B cell (primary cell): ENCODE results near the gene MYRIP. TPM values are rescaled to one million over a fixed set of nuclear protein-coding genes. Genes with fewer than 3 reads are reported as not detected.

Experiments
- ATAC-seq: fragments of 200-7000 bp; cut with Tn5 transposase; one replicate; pipeline ENCODE4 v1.10.0; 2021; ENCODE audit warnings: low read depth, mild to moderate bottlenecking, moderate number of reproducible peaks, moderate library complexity
- CTCF ChIA-PET: fragments of 350-600 bp; sonication (Branson Sonifier 250); formaldehyde crosslinking; loops from one replicate; lab custom pipeline; 2021; ENCODE audit warnings: antibody characterized with exemption, inconsistent platforms; lab: Charles Lee
- POLR2A ChIA-PET: fragments of 350-600 bp; sonication (Branson Sonifier 250); formaldehyde crosslinking; loops from one replicate; lab custom pipeline; 2021; ENCODE audit warnings: antibody characterized with exemption; lab: Charles Lee
- DNase-seq: peaks from one replicate; pipeline ENCODE4 v3.0.0; 2013
- H2AFZ ChIP-seq: 2 replicates; pipeline ENCODE4 v1.6.1; 2012; ENCODE audit warnings: mild to moderate bottlenecking, low read depth, low read length; ENCODE audit not compliant: insufficient read depth, poor library complexity, severe bottlenecking
- H3K27ac ChIP-seq, 2 donors: 1 replicate in 1 of 2; 2 replicates in 1 of 2; pipeline ENCODE4 v1.5.1; 2012 to 2013; ENCODE audit warnings: low read length in 2 of 2, mild to moderate bottlenecking in 2 of 2, moderate library complexity in 1 of 2
- H3K27me3 ChIP-seq, 4 experiments: fragments of 200-600 bp in 1 of 4; sonication (generic) in 1 of 4; replicated peaks in 1 of 4; 1 replicate in 2 of 4; 2 replicates in 2 of 4; pipeline versions ENCODE4 v1.6.1 to v1.7.0; 2013 to 2016; ENCODE audit warnings: low read length in 3 of 4, mild to moderate bottlenecking in 2 of 4, mixed read lengths in 1 of 4, moderate library complexity in 1 of 4; ENCODE audit not compliant: insufficient read depth in 4 of 4, control insufficient read depth in 3 of 4; ENCODE audit errors: control extremely low read depth in 1 of 4
- H3K36me3 ChIP-seq, 2 experiments: replicated peaks in 1 of 2; 1 replicate in 1 of 2; 2 replicates in 1 of 2; pipeline versions ENCODE4 v1.6.1 to v1.7.1; 2013; ENCODE audit warnings: low read length in 1 of 2; ENCODE audit not compliant: insufficient read depth in 2 of 2, control insufficient read depth in 1 of 2; ENCODE audit errors: control extremely low read depth in 1 of 2, extremely low read depth in 1 of 2
- H3K4me1 ChIP-seq, 2 donors: fragments of 200-600 bp in 1 of 2; sonication (generic) in 1 of 2; 1 replicate in 1 of 2; 2 replicates in 1 of 2; pipeline versions ENCODE4 v1.5.1 to v1.6.1; 2013 to 2017; ENCODE audit warnings: low read length in 2 of 2; ENCODE audit not compliant: control insufficient read depth in 2 of 2, insufficient read depth in 2 of 2
- H3K4me2 ChIP-seq: replicated peaks from 2 replicates; pipeline ENCODE3; 2012; ENCODE audit warnings: mild to moderate bottlenecking, low read depth, low read length; ENCODE audit not compliant: poor library complexity, severe bottlenecking
- H3K4me3 ChIP-seq, 5 experiments: fragments of 200-600 bp in 1 of 5; sonication (generic) in 1 of 5; 1 replicate in 3 of 5; 2 replicates in 2 of 5; pipeline versions ENCODE4 v1.5.1 to v1.7.0; 2011 to 2016; ENCODE audit warnings: low read length in 4 of 5, mild to moderate bottlenecking in 4 of 5, low read depth in 2 of 5, control low read depth in 1 of 5, moderate library complexity in 1 of 5; ENCODE audit not compliant: insufficient read depth in 1 of 5; ENCODE audit errors: control extremely low read depth in 1 of 5, extremely low read depth in 1 of 5
- H3K79me2 ChIP-seq: fragments of 200-600 bp; sonication (generic); one replicate; pipeline ENCODE4 v1.6.0; 2016; ENCODE audit warnings: low read length; ENCODE audit not compliant: control insufficient read depth, insufficient read depth
- H3K9ac ChIP-seq: fragments of 200-600 bp; sonication (generic); 2 replicates; pipeline ENCODE4 v1.6.1; 2017; ENCODE audit warnings: mild to moderate bottlenecking, low read length, moderate library complexity
- H3K9me3 ChIP-seq, 3 donors: one replicate each; pipeline versions ENCODE4 v1.6.1 to v1.7.1; 2013; ENCODE audit warnings: low read length in 2 of 3; ENCODE audit not compliant: control insufficient read depth in 2 of 3, insufficient read depth in 1 of 3; ENCODE audit errors: control extremely low read depth in 1 of 3
- H4K20me1 ChIP-seq: 2 replicates; pipeline ENCODE4 v1.6.0; 2012; ENCODE audit warnings: mild to moderate bottlenecking, low read length; ENCODE audit not compliant: insufficient read depth, control insufficient read depth, poor library complexity, severe bottlenecking
- H3K27ac Mint-ChIP-seq: one replicate; pipeline ENCODE4 v1.8.0; 2021; ENCODE audit warnings: mixed read lengths
- H3K27me3 Mint-ChIP-seq: one replicate; pipeline ENCODE4 v1.8.0; 2021; ENCODE audit warnings: mixed read lengths
- H3K4me1 Mint-ChIP-seq: one replicate; pipeline ENCODE4 v1.8.0; 2021; ENCODE audit warnings: mixed read lengths
- H3K4me3 Mint-ChIP-seq: one replicate; pipeline ENCODE4 v1.8.0; 2021; ENCODE audit warnings: mixed read lengths
- H3K9me3 Mint-ChIP-seq: one replicate; pipeline ENCODE4 v1.8.0; 2022; ENCODE audit warnings: mixed read lengths; ENCODE audit not compliant: insufficient read depth
- EZH2 ChIP-seq: IDR thresholded peaks from 2 replicates; pipeline ENCODE4 v1.6.1; 2012; ENCODE audit warnings: borderline replicate concordance, low read depth, mild to moderate bottlenecking, moderate library complexity, low read length; ENCODE audit not compliant: insufficient read depth, poor library complexity, severe bottlenecking
- WGBS: methylation state at CpG from one replicate; pipeline ENCODE4 v1.1.5; 2013; ENCODE audit warnings: missing lambda C conversion rate; ENCODE audit not compliant: insufficient coverage; 5-methylcytosine and 5-hydroxymethylcytosine counted together
- intact Hi-C: fragments of 100-400 bp; cut with micrococcal nuclease; formaldehyde crosslinking; loops from one replicate; pipeline ENCODE4 v1.10.0; 2022
- polyA plus RNA-seq: library from polyadenylated mRNA; depleted of rRNA; stranded (reverse); fragments of >200 nt; gene quantifications from 2 replicates; pipeline ENCODE4 v1.2.3, GENCODE V29; 2012
- total RNA-seq, 2 donors: library from RNA; stranded (reverse); fragments of 120-200 nt in 1 of 2; gene quantifications; 1 replicate in 1 of 2; 2 replicates in 1 of 2; pipeline versions ENCODE4 v1.2.3 to v1.2.4, GENCODE V29; 2013 to 2022
- TF ChIP-seq, protein P1 (sequence below): fragments of 200-600 bp; IDR thresholded peaks from one replicate; pipeline ENCODE4 v1.8.0; 2022; ENCODE audit warnings: antibody characterized with exemption, mild to moderate bottlenecking

Gene MYRIP
- total and polyA plus RNA-seq, 2 donors (not counting 1 experiment from before 2014, with no cell fraction given), result 0.03 to 0.10 TPM

DNA sequence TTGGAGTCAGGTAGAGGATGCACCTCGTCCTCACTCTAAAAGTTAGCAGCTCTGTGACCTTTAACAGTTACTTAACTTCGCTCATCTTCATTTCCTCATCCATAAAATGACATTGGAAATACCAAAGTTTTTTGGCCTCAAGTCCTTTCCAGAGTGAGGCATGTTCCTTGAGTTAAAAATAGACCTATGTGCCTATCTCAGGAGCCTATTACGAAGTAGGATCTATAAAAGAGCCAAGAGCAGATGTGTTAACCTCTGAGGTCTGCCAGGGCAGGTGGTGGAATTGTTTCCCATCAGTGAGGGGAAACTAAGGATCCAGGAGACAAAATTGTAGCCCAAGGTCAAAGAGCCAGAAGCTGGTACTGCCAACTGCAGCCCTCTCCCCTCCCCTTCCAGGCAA, 379.7 kb downstream of the MYRIP start:
- no peaks in the 10 kb centered on the region for H3K79me2 ChIP-seq
- ATAC-seq (no peak), DNase-seq (no peak)
- H4K20me1 ChIP-seq, result no peaks in the 10 kb centered on the region
- H3K9me3 Mint-ChIP-seq, result no peaks in the 10 kb centered on the region
- CTCF ChIA-PET, result interaction anchor here (7.5 to 8.3 kb wide), 2 partner anchors 11 to 126 kb away, joined by 92 to 135 read pairs; no protein-coding TSS in a partner anchor
- no peaks in the 10 kb centered on the region for H3K27me3 ChIP-seq
- no peak overlapping the region for H3K27ac Mint-ChIP-seq
- H3K4me1 Mint-ChIP-seq, result peaks cover 1% of the 10 kb centered on the region
- H3K4me2 ChIP-seq, result no peak overlapping the region
- H3K27me3 Mint-ChIP-seq, result no peaks in the 10 kb centered on the region
- no peaks in the 10 kb centered on the region for H3K36me3 ChIP-seq
- no peak overlapping the region for H2AFZ ChIP-seq
- no peak overlapping the region for H3K9ac ChIP-seq
- intact Hi-C loops, result no loop called here
- WGBS, result 100% methylated on average over 2 of the region's 3 CpGs
- H3K4me3 ChIP-seq, result no peak overlapping the region
- no peak overlapping the region for H3K4me3 Mint-ChIP-seq
- H3K9me3 ChIP-seq, result no peaks in the 10 kb centered on the region
- no peak overlapping the region for H3K27ac ChIP-seq
- TF ChIP-seq, protein P1, sequence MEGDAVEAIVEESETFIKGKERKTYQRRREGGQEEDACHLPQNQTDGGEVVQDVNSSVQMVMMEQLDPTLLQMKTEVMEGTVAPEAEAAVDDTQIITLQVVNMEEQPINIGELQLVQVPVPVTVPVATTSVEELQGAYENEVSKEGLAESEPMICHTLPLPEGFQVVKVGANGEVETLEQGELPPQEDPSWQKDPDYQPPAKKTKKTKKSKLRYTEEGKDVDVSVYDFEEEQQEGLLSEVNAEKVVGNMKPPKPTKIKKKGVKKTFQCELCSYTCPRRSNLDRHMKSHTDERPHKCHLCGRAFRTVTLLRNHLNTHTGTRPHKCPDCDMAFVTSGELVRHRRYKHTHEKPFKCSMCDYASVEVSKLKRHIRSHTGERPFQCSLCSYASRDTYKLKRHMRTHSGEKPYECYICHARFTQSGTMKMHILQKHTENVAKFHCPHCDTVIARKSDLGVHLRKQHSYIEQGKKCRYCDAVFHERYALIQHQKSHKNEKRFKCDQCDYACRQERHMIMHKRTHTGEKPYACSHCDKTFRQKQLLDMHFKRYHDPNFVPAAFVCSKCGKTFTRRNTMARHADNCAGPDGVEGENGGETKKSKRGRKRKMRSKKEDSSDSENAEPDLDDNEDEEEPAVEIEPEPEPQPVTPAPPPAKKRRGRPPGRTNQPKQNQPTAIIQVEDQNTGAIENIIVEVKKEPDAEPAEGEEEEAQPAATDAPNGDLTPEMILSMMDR, result no peak
- no peak for TF ChIP-seq EZH2
- H3K4me1 ChIP-seq, result no peaks in the 10 kb centered on the region
- POLR2A ChIA-PET, result no interaction called here

GRCh38 chr3:40190056-40190455, 380.6 kb downstream of the MYRIP start:
- Histone ChIP-seq H3K4me2 (no peak overlapping the region), H2AFZ (no peak overlapping the region), H3K79me2 (no peaks in the 10 kb centered on the region), H3K36me3 (no peaks in the 10 kb centered on the region), H3K9ac (no peak overlapping the region), H3K4me3 (no peak overlapping the region), H3K4me1 (no peaks in the 10 kb centered on the region), H3K27ac (no peak overlapping the region), H3K27me3 (no peaks in the 10 kb centered on the region), H3K9me3 (no peaks in the 10 kb centered on the region), H4K20me1 (no peaks in the 10 kb centered on the region)
- CTCF ChIA-PET, result interaction anchor here (7.5 to 8.3 kb wide), 2 partner anchors 12 to 125 kb away, joined by 92 to 135 read pairs; no protein-coding TSS in a partner anchor
- intact Hi-C loops, result no loop called here
- DNase-seq, result no peak
- Mint-ChIP-seq H3K27ac (no peak overlapping the region), H3K9me3 (no peaks in the 10 kb centered on the region), H3K4me3 (no peak overlapping the region), H3K4me1 (peaks cover 1% of the 10 kb centered on the region), H3K27me3 (no peaks in the 10 kb centered on the region)
- TF ChIP-seq EZH2, result no peak
- TF ChIP-seq, protein P1, result no peak
- POLR2A ChIA-PET, result no interaction called here
- 98% methylated on average over 13 of the region's 13 CpGs for WGBS
- no peak for ATAC-seq
